ENCODE measurements around the gene UBE2D2. TPM values are rescaled to one million over a fixed set of nuclear protein-coding genes. Genes with fewer than 3 reads are reported as not detected.
A peak's percentile ranks its signal among the peaks of the same experiment; 100 is the strongest.
"Not testable (repeated sequence)": the region's sequence is repeated elsewhere in the genome, so short reads cannot be mapped to it uniquely, and the experiment has no call there.

UBE2D2 gene
- polyA plus RNA-seq, 1 donor from 2014 or later, result 118 TPM

DNA sequence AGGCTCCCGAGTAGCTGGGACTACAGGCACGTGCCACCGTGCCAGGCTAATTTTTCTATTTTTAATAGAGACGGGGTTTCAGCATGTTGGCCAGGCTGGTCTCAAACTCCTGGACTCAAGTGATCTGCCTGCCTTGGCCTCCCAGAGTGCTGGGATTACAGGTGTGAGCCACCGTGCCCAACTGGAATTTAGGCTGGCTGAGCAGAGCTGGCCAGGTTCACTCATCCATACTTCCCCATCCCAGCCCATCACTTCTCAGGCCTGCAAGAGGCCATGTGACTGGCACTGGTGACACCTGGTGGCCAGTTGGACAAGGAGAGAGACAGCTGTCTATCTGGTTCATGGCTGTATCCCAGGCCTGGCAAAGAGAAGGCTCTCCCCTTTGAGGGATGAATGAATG is 47.7 kb upstream of the UBE2D2 start:
- not testable (repeated sequence) for H3K9ac ChIP-seq (ENCODE audit: low read length); H3F3A ChIP-seq (ENCODE audit: insufficient read depth, low read length, poor library complexity, severe bottlenecking); H4K20me1 ChIP-seq (ENCODE audit: insufficient read depth); H2AFZ ChIP-seq (ENCODE audit: low read depth, low read length); H3K9me3 ChIP-seq (ENCODE audit: low read length); H3K4me2 ChIP-seq (ENCODE audit: low read length); H3K79me2 ChIP-seq (replicated peaks; ENCODE audit: insufficient read depth, low read length); H3K27me3 ChIP-seq (ENCODE audit: insufficient read depth, low read depth, low read length); H3K4me3 ChIP-seq (ENCODE audit: low read length); H3K9me2 ChIP-seq (ENCODE audit: insufficient read depth, low read length); H3K27ac ChIP-seq (ENCODE audit: low read length); H3K36me3 ChIP-seq (ENCODE audit: insufficient read depth, low read length)
- TF ChIP-seq, protein P1, sequence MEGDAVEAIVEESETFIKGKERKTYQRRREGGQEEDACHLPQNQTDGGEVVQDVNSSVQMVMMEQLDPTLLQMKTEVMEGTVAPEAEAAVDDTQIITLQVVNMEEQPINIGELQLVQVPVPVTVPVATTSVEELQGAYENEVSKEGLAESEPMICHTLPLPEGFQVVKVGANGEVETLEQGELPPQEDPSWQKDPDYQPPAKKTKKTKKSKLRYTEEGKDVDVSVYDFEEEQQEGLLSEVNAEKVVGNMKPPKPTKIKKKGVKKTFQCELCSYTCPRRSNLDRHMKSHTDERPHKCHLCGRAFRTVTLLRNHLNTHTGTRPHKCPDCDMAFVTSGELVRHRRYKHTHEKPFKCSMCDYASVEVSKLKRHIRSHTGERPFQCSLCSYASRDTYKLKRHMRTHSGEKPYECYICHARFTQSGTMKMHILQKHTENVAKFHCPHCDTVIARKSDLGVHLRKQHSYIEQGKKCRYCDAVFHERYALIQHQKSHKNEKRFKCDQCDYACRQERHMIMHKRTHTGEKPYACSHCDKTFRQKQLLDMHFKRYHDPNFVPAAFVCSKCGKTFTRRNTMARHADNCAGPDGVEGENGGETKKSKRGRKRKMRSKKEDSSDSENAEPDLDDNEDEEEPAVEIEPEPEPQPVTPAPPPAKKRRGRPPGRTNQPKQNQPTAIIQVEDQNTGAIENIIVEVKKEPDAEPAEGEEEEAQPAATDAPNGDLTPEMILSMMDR (IDR thresholded peaks at IDR 0.05; ENCODE audit: poor library complexity, severe bottlenecking), result peak; percentile 67
- TF ChIP-seq RAD21 (conservative IDR thresholded peaks at IDR 0.05) (peak; percentile 68), SMC3 (conservative IDR thresholded peaks at IDR 0.05; ENCODE audit: poor library complexity) (peak; percentile 79)

DNA sequence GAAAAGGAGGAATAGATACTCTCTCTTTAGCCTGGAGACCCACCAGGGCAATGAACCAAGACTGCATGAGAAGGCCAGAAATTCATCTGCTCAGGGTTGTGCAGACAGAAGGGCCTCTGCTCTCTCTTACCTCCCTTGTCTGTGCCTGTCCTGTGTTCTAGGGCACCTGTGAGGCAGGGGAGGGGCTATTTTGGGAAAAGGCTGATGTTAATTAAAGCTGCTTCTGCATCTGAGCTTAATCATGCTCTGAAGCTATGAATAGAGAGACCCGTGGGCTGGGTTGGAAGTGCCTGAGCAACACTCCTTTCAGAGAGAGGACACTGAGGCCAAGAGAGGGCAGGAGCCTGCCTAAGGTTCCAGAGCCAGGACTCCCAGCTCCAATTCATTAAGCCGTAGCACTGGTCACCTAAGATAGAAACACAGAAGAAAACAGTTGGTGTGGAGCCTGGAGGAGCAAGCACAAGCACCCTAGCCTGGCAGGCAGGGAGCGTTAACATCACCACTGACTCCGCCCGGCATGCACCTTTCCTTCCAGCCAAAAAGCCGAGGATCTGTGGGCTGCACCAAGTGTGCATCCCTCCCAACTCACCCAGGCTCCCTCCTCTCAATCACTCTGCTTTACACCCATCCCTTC is 47.2 kb upstream of the UBE2D2 start:
- Histone ChIP-seq H2AFZ (ENCODE audit: low read depth, low read length) (no peak overlapping the region), H3K27me3 (ENCODE audit: insufficient read depth, low read depth, low read length) (no peaks in the 10 kb centered on the region), H3K9me3 (ENCODE audit: low read length) (no peaks in the 10 kb centered on the region), H3K27ac (ENCODE audit: low read length) (no peak overlapping the region), H3K9me2 (ENCODE audit: insufficient read depth, low read length) (no peaks in the 10 kb centered on the region), H3K36me3 (ENCODE audit: insufficient read depth, low read length) (no peaks in the 10 kb centered on the region), H3F3A (ENCODE audit: insufficient read depth, low read length, poor library complexity, severe bottlenecking) (no peaks in the 10 kb centered on the region), H3K4me2 (ENCODE audit: low read length) (no peak overlapping the region), H3K79me2 (replicated peaks; ENCODE audit: insufficient read depth, low read length) (no peaks in the 10 kb centered on the region), H3K4me3 (ENCODE audit: low read length) (no peak overlapping the region), H3K9ac (ENCODE audit: low read length) (no peak overlapping the region), H4K20me1 (ENCODE audit: insufficient read depth) (no peaks in the 10 kb centered on the region)
- TF ChIP-seq, protein P1 (IDR thresholded peaks at IDR 0.05; ENCODE audit: poor library complexity, severe bottlenecking), result peak; percentile 23
- no peak for TF ChIP-seq RAD21 (conservative IDR thresholded peaks at IDR 0.05)

DNA sequence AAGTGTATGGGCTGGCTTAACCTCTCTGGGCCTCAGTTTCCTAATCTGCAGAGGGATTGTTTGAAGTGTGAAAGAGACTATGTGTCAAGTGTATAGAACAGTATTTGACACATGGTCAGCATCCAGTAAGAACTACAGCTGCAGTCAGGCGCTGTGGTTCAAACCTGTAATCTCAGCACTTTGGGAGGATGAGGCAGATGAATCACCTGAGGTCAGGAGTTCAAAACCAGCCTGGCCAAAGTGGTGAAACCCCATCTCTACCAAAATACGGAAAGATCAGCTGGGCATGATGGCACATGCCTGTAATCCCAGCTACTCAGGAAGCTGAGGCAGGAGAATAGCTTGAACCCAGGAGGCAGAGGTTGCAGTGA is 46.7 kb upstream of the UBE2D2 start:
- Histone ChIP-seq H3K79me2 (replicated peaks; ENCODE audit: insufficient read depth, low read length) (no peaks in the 10 kb centered on the region), H3K27ac (ENCODE audit: low read length) (no peak overlapping the region), H3K9me3 (ENCODE audit: low read length) (no peaks in the 10 kb centered on the region), H3K4me3 (ENCODE audit: low read length) (no peak overlapping the region), H4K20me1 (ENCODE audit: insufficient read depth) (no peaks in the 10 kb centered on the region), H3K36me3 (ENCODE audit: insufficient read depth, low read length) (no peaks in the 10 kb centered on the region), H3K9me2 (ENCODE audit: insufficient read depth, low read length) (no peaks in the 10 kb centered on the region), H3K4me2 (ENCODE audit: low read length) (no peak overlapping the region), H3F3A (ENCODE audit: insufficient read depth, low read length, poor library complexity, severe bottlenecking) (no peaks in the 10 kb centered on the region), H2AFZ (ENCODE audit: low read depth, low read length) (no peak overlapping the region), H3K9ac (ENCODE audit: low read length) (no peak overlapping the region), H3K27me3 (ENCODE audit: insufficient read depth, low read depth, low read length) (no peaks in the 10 kb centered on the region)
- TF ChIP-seq MXI1 (conservative IDR thresholded peaks at IDR 0.05; ENCODE audit: poor library complexity, severe bottlenecking) (no peak), POLR2AphosphoS5 (IDR thresholded peaks at IDR 0.05) (no peak), TAF1 (IDR thresholded peaks at IDR 0.05; ENCODE audit: low read depth) (no peak), SMC3 (conservative IDR thresholded peaks at IDR 0.05; ENCODE audit: poor library complexity) (no peak), RAD21 (conservative IDR thresholded peaks at IDR 0.05) (no peak), EZH2 (IDR thresholded peaks at IDR 0.05; ENCODE audit: borderline replicate concordance, insufficient read depth, low read length, poor library complexity, severe bottlenecking) (no peak), EP300 (conservative IDR thresholded peaks at IDR 0.05; ENCODE audit: poor library complexity, severe bottlenecking) (no peak)
- TF ChIP-seq, protein P2, sequence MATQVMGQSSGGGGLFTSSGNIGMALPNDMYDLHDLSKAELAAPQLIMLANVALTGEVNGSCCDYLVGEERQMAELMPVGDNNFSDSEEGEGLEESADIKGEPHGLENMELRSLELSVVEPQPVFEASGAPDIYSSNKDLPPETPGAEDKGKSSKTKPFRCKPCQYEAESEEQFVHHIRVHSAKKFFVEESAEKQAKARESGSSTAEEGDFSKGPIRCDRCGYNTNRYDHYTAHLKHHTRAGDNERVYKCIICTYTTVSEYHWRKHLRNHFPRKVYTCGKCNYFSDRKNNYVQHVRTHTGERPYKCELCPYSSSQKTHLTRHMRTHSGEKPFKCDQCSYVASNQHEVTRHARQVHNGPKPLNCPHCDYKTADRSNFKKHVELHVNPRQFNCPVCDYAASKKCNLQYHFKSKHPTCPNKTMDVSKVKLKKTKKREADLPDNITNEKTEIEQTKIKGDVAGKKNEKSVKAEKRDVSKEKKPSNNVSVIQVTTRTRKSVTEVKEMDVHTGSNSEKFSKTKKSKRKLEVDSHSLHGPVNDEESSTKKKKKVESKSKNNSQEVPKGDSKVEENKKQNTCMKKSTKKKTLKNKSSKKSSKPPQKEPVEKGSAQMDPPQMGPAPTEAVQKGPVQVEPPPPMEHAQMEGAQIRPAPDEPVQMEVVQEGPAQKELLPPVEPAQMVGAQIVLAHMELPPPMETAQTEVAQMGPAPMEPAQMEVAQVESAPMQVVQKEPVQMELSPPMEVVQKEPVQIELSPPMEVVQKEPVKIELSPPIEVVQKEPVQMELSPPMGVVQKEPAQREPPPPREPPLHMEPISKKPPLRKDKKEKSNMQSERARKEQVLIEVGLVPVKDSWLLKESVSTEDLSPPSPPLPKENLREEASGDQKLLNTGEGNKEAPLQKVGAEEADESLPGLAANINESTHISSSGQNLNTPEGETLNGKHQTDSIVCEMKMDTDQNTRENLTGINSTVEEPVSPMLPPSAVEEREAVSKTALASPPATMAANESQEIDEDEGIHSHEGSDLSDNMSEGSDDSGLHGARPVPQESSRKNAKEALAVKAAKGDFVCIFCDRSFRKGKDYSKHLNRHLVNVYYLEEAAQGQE (IDR thresholded peaks at IDR 0.05; ENCODE audit: borderline replicate concordance), result no peak
- TF ChIP-seq, protein P1 (IDR thresholded peaks at IDR 0.05; ENCODE audit: poor library complexity, severe bottlenecking), result no peak
